GM10266 (cell line): ENCODE results near the gene ELMOD3.

Experiments used
- DNase-seq: peaks from one replicate; pipeline ENCODE4 v3.0.0; 2012; ENCODE audit errors: extremely low spot score
- CTCF ChIP-seq: IDR thresholded peaks from 2 replicates; pipeline ENCODE4 v1.5.1; 2012; ENCODE audit warnings: mild to moderate bottlenecking, low read depth; ENCODE audit not compliant: control insufficient read depth, insufficient read depth; ENCODE audit errors: missing control alignments

Gene ELMOD3

GRCh38 chr2:85395912-85396475, 41.4 kb downstream of the ELMOD3 start:
- DNase-seq, result no peak
- TF ChIP-seq CTCF, result no peak

GRCh38 chr2:85396531-85397470, 42.2 kb downstream of the ELMOD3 start:
- DNase-seq, result no peak
- TF ChIP-seq CTCF, result no peak

- no peak for DNase-seq
- TF ChIP-seq CTCF, result no peak
These were observed 43.4 kb downstream of the ELMOD3 start for GRCh38 chr2:85397925-85398331.

- no peak for TF ChIP-seq CTCF
These were observed 44.0 kb downstream of the ELMOD3 start for GRCh38 chr2:85398426-85399182.

GRCh38 chr2:85399183-85399455, 44.5 kb downstream of the ELMOD3 start:
- DNase-seq, result no peak
- TF ChIP-seq CTCF, result no peak

More at GRCh38 chr2:85398426-85399182, 44.0 kb downstream of the ELMOD3 start:
- no peak for DNase-seq

- no peak for TF ChIP-seq CTCF
- no peak for DNase-seq
These were observed 45.5 kb downstream of the ELMOD3 start for GRCh38 chr2:85400023-85400422.
